HepG2 (cell line): ENCODE measurements around the gene HIRA. TPM values are rescaled to one million over a fixed set of nuclear protein-coding genes. Genes with fewer than 3 reads are reported as not detected.

Experiments used
- BCL3 ChIP-seq: sonication (generic); formaldehyde crosslinking; IDR thresholded peaks from 2 replicates; pipeline ENCODE4 v1.5.1; 2020; ENCODE audit warnings: mild to moderate bottlenecking, missing genetic modification reagents, moderate library complexity
- DBP ChIP-seq: sonication (generic); formaldehyde crosslinking; IDR thresholded peaks from 2 replicates; pipeline ENCODE4 v1.4.0; 2020; ENCODE audit warnings: missing genetic modification reagents; ENCODE audit errors: not compliant biosample characterization
- E2F1 ChIP-seq: sonication (generic); formaldehyde crosslinking; IDR thresholded peaks from 2 replicates; pipeline ENCODE4 v1.5.0; 2020; ENCODE audit warnings: missing genetic modification reagents
- FOSL2 ChIP-seq: sonication (generic); formaldehyde crosslinking; IDR thresholded peaks from 2 replicates; pipeline ENCODE4 v1.4.0; 2020; ENCODE audit warnings: missing genetic modification reagents
- GATAD1 ChIP-seq: IDR thresholded peaks from 2 replicates; pipeline ENCODE4 v1.6.1; 2016; ENCODE audit warnings: missing genetic modification reagents, missing compliant biosample characterization
- NFKB2 ChIP-seq: sonication (generic); formaldehyde crosslinking; IDR thresholded peaks from 2 replicates; pipeline ENCODE4 v1.4.0; 2020; ENCODE audit warnings: missing genetic modification reagents, borderline replicate concordance
- POLR2AphosphoS2 ChIP-seq: IDR thresholded peaks from 2 replicates; pipeline ENCODE4 v1.6.1; 2011; ENCODE audit warnings: low read depth, low read length, improper control_type of control experiment
- SP2 ChIP-seq: sonication (generic); formaldehyde crosslinking; IDR thresholded peaks from 2 replicates; pipeline ENCODE4 v1.5.1; 2020; ENCODE audit warnings: mild to moderate bottlenecking, missing genetic modification reagents
- TSC22D2 ChIP-seq: sonication (generic); formaldehyde crosslinking; IDR thresholded peaks from 2 replicates; pipeline ENCODE4 v1.5.1; 2020; ENCODE audit warnings: missing genetic modification reagents, mild to moderate bottlenecking, borderline replicate concordance
- ZBTB42 ChIP-seq: sonication (generic); formaldehyde crosslinking; IDR thresholded peaks from 2 replicates; pipeline ENCODE4 v1.5.0; 2020; ENCODE audit warnings: mild to moderate bottlenecking, missing genetic modification reagents
- ZIK1 ChIP-seq: sonication (generic); formaldehyde crosslinking; IDR thresholded peaks from 2 replicates; pipeline ENCODE4 v1.5.0; 2020; ENCODE audit warnings: mild to moderate bottlenecking, low read depth, missing genetic modification reagents, borderline replicate concordance
- ZNF367 ChIP-seq: sonication (generic); formaldehyde crosslinking; IDR thresholded peaks from 2 replicates; pipeline ENCODE4 v1.4.0; 2020; ENCODE audit warnings: missing genetic modification reagents, borderline replicate concordance
- ZNF605 ChIP-seq: sonication (generic); formaldehyde crosslinking; IDR thresholded peaks from 2 replicates; pipeline ENCODE4 v1.8.0; 2022; ENCODE audit warnings: mild to moderate bottlenecking, missing genetic modification reagents
- ZNF687 ChIP-seq: sonication (generic); formaldehyde crosslinking; IDR thresholded peaks from 2 replicates; pipeline ENCODE4 v1.5.1; 2020; ENCODE audit warnings: mild to moderate bottlenecking, missing genetic modification reagents, moderate library complexity
- ZNF703 ChIP-seq: sonication (generic); formaldehyde crosslinking; IDR thresholded peaks from 2 replicates; pipeline ENCODE4 v1.5.1; 2020; ENCODE audit warnings: missing genetic modification reagents, mild to moderate bottlenecking, moderate library complexity, borderline replicate concordance
- ZNF709 ChIP-seq: sonication (generic); formaldehyde crosslinking; IDR thresholded peaks from 2 replicates; pipeline ENCODE4 v1.5.0; 2020; ENCODE audit warnings: mild to moderate bottlenecking, missing genetic modification reagents
- ZNF768 ChIP-seq: sonication (generic); formaldehyde crosslinking; IDR thresholded peaks from 2 replicates; pipeline ENCODE4 v1.4.0; 2020; ENCODE audit warnings: missing genetic modification reagents
- ZNF784 ChIP-seq: sonication (generic); formaldehyde crosslinking; IDR thresholded peaks from 2 replicates; pipeline ENCODE4 v1.5.1; 2020; ENCODE audit warnings: missing genetic modification reagents, mild to moderate bottlenecking, borderline replicate concordance
- ZNF839 ChIP-seq: sonication (generic); formaldehyde crosslinking; IDR thresholded peaks from 2 replicates; pipeline ENCODE4 v1.4.0; 2020; ENCODE audit warnings: missing genetic modification reagents, mild to moderate bottlenecking, borderline replicate concordance
- polyA plus RNA-seq, 8 experiments: library from polyadenylated mRNA; depleted of rRNA in 3 of 8; stranded (reverse) in 7 of 8; unstranded in 1 of 8; fragments of >200 nt; fragmentation: Illumina TruSeq in 4 of 8; extraction: Trizol in 4 of 8; gene quantifications; 2 replicates each; pipeline versions ENCODE4 v1.2.1 to v1.2.3, GENCODE V29; 2011 to 2016; ENCODE audit warnings: low read depth in 4 of 8, missing spikeins in 1 of 8, mixed read lengths in 1 of 8; ENCODE audit not compliant: insufficient read depth in 1 of 8
- total RNA-seq, 5 experiments: library from RNA; depleted of rRNA; stranded (reverse); fragments of >200 nt; fragmentation: Illumina TruSeq; extraction: Trizol; gene quantifications; 2 replicates each; pipeline ENCODE4 v1.2.3, GENCODE V29; 2016; ENCODE audit warnings: low read depth in 1 of 5

Gene HIRA
- total and polyA plus RNA-seq, 2 of the 13 experiments (the other 11 are each of a cell fraction or from before 2014, with no cell fraction given) = 21.5 to 29.2 TPM

GRCh38 chr22:19291580-19292457 lies 139.7 kb downstream of the HIRA start, which contains the start of gene CLTCL1 (continued):
- peak; percentile 48; the same call in 1 of the 2 replicates for TF ChIP-seq NFKB2 (CRISPR knock-in tag)
- peak; percentile 51; the same call in 1 of the 2 replicates for TF ChIP-seq E2F1 (CRISPR knock-in tag)
- TF ChIP-seq ZNF709 (CRISPR knock-in tag) = peak; percentile 33; the same call in 1 of the 2 replicates
- peak; percentile 3; the same call in 1 of the 2 replicates for TF ChIP-seq ZNF784 (CRISPR knock-in tag)
- TF ChIP-seq DBP (CRISPR knock-in tag) = peak; percentile 15
- TF ChIP-seq BCL3 (CRISPR knock-in tag) = 0 out of 2 replicates have a peak, but pooled peaks have one; percentile 52
- TF ChIP-seq TSC22D2 (CRISPR knock-in tag) = no peak; the same call in 1 of the 2 replicates
- 0 out of 2 replicates have a peak, but pooled peaks have one; percentile 14 for TF ChIP-seq FOSL2 (CRISPR knock-in tag)
- TF ChIP-seq ZNF839 (CRISPR knock-in tag) = 0 out of 2 replicates have a peak, but pooled peaks have one; percentile 64
- peak; percentile 35; the same call in 1 of the 2 replicates for TF ChIP-seq ZNF768 (CRISPR knock-in tag)
- no peak for TF ChIP-seq SP2
- peak; percentile 65; the same call in 1 of the 2 replicates for TF ChIP-seq ZBTB42
- TF ChIP-seq ZNF367 (CRISPR knock-in tag) = 0 out of 2 replicates have a peak, but pooled peaks have one; percentile 31
- no peak for TF ChIP-seq POLR2AphosphoS2
- peak; percentile 86 for TF ChIP-seq ZNF687
- TF ChIP-seq ZNF703 (CRISPR knock-in tag) = 0 out of 2 replicates have a peak, but pooled peaks have one; percentile 34
- no peak; the same call in 1 of the 2 replicates for TF ChIP-seq GATAD1 (CRISPR knock-in tag)
- 0 out of 2 replicates have a peak, but pooled peaks have one; percentile 49 for TF ChIP-seq ZIK1 (CRISPR knock-in tag)
- peak; percentile 63; the same call in 1 of the 2 replicates for TF ChIP-seq ZNF605 (CRISPR knock-in tag)
